ENCODE data around the gene PIM1. TPM values are rescaled to one million over a fixed set of nuclear protein-coding genes. Genes with fewer than 3 reads are reported as not detected.

The PIM1 gene
- 30.6 TPM for polyA plus RNA-seq (2012; ENCODE audit: insufficient read length, low read depth)

DNA sequence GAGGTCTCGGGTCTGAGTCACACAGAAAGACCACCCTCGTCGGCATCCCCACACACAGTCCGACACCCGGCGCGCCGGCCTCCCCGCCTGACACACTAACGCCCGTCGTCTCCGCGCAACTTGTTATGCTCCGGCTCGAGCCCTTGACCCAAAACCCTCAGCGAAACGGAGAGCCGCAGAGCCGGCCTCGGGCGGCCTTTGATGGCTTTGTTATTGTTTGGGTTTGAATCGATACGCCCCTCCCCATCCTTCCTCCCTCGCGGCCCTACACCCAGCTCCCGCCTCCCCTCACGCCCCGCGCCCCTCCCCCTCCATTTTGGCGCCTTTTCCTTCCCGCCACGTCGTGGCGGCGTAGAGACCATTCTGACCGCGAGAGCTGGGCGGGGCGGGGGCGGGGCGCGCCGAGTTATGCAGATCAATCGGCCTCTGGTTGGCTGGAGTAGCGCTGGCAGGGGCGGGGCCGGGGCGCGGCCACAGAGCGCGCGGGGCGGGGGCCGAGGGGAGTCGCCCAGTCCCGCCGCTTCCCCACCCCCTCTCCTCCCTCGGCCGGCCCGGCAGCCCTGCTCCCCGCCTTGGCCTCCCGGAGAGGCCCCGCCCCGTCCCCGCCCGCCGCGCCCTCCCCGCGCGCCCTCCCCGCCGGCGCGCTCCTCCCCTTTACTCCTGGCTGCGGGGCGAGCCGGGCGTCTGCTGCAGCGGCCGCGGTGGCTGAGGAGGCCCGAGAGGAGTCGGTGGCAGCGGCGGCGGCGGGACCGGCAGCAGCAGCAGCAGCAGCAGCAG lies at the start of gene PIM1:
TSS of gene PIM1 (plus strand) at position 657 of the 777 bp plus-strand sequence. CDS start 424 bp downstream, outside the sequence.
- peak; percentile 69 for TF ChIP-seq POLR2AphosphoS5 (IDR thresholded peaks at IDR 0.05; ENCODE audit: low read depth, low read length)
- peak; percentile 97; the same call in 1 of the 2 replicates for TF ChIP-seq SIN3A (IDR thresholded peaks at IDR 0.05; ENCODE audit: borderline replicate concordance, insufficient read depth, low read length)
- no peak for TF ChIP-seq FOXP2 (optimal IDR thresholded peaks at IDR 0.05; ENCODE audit: borderline replicate concordance, extremely low read depth, extremely low read length, insufficient read depth)
- peak; percentile 76; the same call in 1 of the 2 replicates for TF ChIP-seq TAF1 (IDR thresholded peaks at IDR 0.05; ENCODE audit: borderline replicate concordance, insufficient read depth, low read length)

DNA sequence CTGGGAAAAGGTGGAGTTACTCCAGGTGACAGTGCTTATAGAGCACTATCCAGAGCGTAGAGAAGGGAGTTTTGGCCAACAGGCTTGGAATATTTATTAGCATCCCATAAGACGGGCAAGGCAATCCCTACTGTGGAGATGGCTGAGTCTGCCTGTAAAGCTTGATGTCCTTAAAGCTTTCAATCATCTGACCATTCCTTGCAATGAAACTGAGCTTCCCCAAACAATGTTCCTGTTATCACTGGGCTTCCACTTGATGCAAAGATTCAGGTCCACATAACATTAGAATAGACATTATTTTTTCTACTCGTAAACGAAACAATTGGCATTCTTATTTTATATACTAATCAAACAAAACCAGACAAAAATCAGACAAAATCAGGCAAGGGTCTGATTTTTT lies 48.4 kb upstream of the PIM1 start:
- TF ChIP-seq TAF1 (IDR thresholded peaks at IDR 0.05; ENCODE audit: borderline replicate concordance, insufficient read depth, low read length) = no peak
- no peak for TF ChIP-seq POLR2AphosphoS5 (IDR thresholded peaks at IDR 0.05; ENCODE audit: low read depth, low read length)
- TF ChIP-seq SIN3A (IDR thresholded peaks at IDR 0.05; ENCODE audit: borderline replicate concordance, insufficient read depth, low read length) = no peak
- TF ChIP-seq FOXP2 (optimal IDR thresholded peaks at IDR 0.05; ENCODE audit: borderline replicate concordance, extremely low read depth, extremely low read length, insufficient read depth) = no peak
- TF ChIP-seq, protein P1, sequence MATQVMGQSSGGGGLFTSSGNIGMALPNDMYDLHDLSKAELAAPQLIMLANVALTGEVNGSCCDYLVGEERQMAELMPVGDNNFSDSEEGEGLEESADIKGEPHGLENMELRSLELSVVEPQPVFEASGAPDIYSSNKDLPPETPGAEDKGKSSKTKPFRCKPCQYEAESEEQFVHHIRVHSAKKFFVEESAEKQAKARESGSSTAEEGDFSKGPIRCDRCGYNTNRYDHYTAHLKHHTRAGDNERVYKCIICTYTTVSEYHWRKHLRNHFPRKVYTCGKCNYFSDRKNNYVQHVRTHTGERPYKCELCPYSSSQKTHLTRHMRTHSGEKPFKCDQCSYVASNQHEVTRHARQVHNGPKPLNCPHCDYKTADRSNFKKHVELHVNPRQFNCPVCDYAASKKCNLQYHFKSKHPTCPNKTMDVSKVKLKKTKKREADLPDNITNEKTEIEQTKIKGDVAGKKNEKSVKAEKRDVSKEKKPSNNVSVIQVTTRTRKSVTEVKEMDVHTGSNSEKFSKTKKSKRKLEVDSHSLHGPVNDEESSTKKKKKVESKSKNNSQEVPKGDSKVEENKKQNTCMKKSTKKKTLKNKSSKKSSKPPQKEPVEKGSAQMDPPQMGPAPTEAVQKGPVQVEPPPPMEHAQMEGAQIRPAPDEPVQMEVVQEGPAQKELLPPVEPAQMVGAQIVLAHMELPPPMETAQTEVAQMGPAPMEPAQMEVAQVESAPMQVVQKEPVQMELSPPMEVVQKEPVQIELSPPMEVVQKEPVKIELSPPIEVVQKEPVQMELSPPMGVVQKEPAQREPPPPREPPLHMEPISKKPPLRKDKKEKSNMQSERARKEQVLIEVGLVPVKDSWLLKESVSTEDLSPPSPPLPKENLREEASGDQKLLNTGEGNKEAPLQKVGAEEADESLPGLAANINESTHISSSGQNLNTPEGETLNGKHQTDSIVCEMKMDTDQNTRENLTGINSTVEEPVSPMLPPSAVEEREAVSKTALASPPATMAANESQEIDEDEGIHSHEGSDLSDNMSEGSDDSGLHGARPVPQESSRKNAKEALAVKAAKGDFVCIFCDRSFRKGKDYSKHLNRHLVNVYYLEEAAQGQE (IDR thresholded peaks at IDR 0.05; ENCODE audit: insufficient read depth in 1 of 2, low read depth in 2 of 2, low read length in 2 of 2) = no peak

DNA sequence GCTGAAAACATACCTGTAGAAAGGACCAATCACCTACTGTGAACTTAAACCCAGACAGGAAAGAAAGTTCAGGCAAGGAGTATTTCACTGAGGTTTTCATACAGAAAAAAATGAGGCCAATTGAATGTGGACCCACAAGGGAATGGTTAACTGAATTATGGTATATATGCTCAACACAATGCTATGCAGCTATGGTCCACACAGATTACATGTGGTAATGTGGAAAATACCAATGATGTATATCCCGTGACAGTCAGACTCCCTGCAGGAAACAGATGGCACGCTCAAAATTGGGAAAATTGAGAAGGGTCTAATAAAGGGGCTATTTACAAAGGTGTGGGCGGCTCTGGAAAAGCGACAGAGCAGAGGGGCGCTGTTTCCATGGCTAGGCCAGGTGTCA lies 47.1 kb upstream of the PIM1 start:
- TF ChIP-seq POLR2AphosphoS5 (IDR thresholded peaks at IDR 0.05; ENCODE audit: low read depth, low read length) (no peak), TAF1 (IDR thresholded peaks at IDR 0.05; ENCODE audit: borderline replicate concordance, insufficient read depth, low read length) (no peak), FOXP2 (optimal IDR thresholded peaks at IDR 0.05; ENCODE audit: borderline replicate concordance, extremely low read depth, extremely low read length, insufficient read depth) (no peak), SIN3A (IDR thresholded peaks at IDR 0.05; ENCODE audit: borderline replicate concordance, insufficient read depth, low read length) (no peak)
- TF ChIP-seq, protein P1 (IDR thresholded peaks at IDR 0.05; ENCODE audit: insufficient read depth in 1 of 2, low read depth in 2 of 2, low read length in 2 of 2) = no peak

DNA sequence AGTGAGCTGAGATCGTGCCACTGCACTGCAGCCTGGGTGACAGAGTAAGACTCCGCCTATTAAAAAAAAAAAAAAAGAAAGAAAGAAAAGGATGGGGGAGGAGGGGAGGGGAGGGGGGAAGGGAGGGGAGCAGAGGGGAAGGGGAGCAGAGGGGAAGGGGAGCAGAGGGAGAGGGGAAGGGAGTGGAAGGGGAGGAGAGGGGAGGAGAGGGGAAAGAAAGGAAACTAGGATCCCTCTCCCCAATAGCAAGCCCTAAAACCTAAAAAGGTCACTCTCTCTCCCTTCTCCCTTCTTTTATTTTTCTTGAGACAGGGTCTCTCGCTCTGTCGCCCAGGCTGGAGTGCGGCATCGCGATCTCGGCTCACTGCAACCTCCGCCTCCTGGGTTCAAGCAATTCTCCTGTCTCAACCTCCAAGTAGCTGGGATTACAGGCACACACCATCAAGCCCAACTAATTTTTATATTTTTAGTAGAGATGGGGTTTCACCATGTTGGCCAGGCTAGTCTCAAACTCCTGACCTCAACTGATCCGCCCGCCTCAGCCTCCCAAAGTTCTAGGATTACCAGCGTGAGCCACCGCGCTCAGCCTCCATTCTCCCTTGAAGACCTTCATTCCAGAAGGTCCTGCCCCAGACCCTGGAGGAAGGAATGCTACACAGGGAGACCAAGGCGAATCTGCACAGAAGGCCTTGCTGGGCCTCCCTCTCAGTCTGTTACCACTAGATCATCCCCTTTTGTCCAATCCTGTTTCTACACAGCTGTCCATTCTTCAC lies 45.8 kb upstream of the PIM1 start:
- TF ChIP-seq FOXP2 (optimal IDR thresholded peaks at IDR 0.05; ENCODE audit: borderline replicate concordance, extremely low read depth, extremely low read length, insufficient read depth) (no peak), SIN3A (IDR thresholded peaks at IDR 0.05; ENCODE audit: borderline replicate concordance, insufficient read depth, low read length) (no peak), TAF1 (IDR thresholded peaks at IDR 0.05; ENCODE audit: borderline replicate concordance, insufficient read depth, low read length) (no peak), POLR2AphosphoS5 (IDR thresholded peaks at IDR 0.05; ENCODE audit: low read depth, low read length) (no peak)
- TF ChIP-seq, protein P1 (IDR thresholded peaks at IDR 0.05; ENCODE audit: insufficient read depth in 1 of 2, low read depth in 2 of 2, low read length in 2 of 2) = no peak

DNA sequence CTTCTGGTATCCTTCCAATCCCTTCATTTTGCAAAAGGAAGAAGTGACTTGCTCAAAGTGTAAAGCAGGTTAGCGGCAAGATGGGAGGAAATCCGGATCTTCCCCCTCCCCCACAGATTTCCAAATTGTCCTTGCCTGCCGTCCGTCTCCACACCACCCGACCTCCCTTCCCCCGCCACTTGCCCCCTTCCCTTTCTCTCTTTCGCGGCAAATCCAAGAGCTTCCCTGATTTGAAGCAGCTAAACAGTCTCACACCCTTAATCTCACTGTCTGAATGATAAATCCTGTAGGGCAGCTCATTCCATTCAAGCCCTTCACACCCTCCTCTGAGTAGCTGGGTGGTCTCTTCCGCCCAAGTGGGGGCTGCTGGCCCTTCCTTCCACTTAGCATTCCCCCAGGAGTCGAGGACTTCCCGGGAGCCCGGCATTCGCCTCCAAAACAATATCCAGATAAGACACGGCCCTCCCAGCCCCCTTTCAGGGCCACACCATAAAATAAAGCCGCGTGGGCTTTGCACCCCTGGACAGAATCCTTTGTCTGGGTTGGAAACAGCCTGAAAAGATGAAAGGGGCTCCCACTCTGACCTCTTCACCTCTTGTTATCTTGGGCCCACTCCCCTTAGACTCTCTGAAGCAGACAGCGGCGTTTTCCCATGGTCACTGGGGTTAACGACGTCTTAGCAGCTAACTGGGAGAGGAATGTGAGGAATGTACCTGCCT lies 44.0 kb upstream of the PIM1 start:
- no peak for TF ChIP-seq FOXP2 (optimal IDR thresholded peaks at IDR 0.05; ENCODE audit: borderline replicate concordance, extremely low read depth, extremely low read length, insufficient read depth)
- no peak for TF ChIP-seq TAF1 (IDR thresholded peaks at IDR 0.05; ENCODE audit: borderline replicate concordance, insufficient read depth, low read length)
- TF ChIP-seq, protein P1 (IDR thresholded peaks at IDR 0.05; ENCODE audit: insufficient read depth in 1 of 2, low read depth in 2 of 2, low read length in 2 of 2) = no peak
- TF ChIP-seq SIN3A (IDR thresholded peaks at IDR 0.05; ENCODE audit: borderline replicate concordance, insufficient read depth, low read length) = no peak
- TF ChIP-seq POLR2AphosphoS5 (IDR thresholded peaks at IDR 0.05; ENCODE audit: low read depth, low read length) = no peak

Measured in PFSK-1 (cell line).